C4-2B (cell line): ENCODE results near the gene PAK6.

Source experiments
- H3K27ac ChIP-seq: fragments of 450-650 bp; 2 replicates; pipeline ENCODE4 v1.5.1; 2017
- CTCF ChIP-seq: fragments of 450-650 bp; conservative IDR thresholded peaks from 2 replicates; pipeline ENCODE4 v1.5.1; 2017; ENCODE audit warnings: mild to moderate bottlenecking
- ZFX ChIP-seq: fragments of 450-650 bp; IDR thresholded peaks from 2 replicates; pipeline ENCODE4 v1.6.1; 2017

Gene PAK6

DNA sequence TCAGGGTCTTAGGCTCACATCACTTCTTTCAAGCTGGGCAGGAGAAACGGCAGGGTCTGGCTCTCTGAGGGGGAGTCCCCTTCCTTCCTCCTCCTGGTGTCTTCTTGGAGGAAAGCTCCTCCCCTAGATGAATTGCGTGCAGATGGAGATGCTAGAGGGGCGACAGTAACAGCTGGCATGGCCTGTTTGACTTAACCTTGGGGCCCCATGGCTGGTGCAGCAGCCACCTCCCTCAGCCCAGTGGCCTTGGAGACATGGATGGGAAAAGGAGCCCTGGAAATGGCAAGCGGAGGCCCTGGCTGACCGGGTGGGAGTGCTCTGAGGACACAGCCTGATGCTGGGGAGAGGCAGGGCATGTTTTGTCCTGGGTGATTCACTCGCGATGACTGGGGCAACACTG lies 20.2 kb downstream of the PAK6 start:
- no peak for TF ChIP-seq CTCF
- no peak for TF ChIP-seq ZFX

DNA sequence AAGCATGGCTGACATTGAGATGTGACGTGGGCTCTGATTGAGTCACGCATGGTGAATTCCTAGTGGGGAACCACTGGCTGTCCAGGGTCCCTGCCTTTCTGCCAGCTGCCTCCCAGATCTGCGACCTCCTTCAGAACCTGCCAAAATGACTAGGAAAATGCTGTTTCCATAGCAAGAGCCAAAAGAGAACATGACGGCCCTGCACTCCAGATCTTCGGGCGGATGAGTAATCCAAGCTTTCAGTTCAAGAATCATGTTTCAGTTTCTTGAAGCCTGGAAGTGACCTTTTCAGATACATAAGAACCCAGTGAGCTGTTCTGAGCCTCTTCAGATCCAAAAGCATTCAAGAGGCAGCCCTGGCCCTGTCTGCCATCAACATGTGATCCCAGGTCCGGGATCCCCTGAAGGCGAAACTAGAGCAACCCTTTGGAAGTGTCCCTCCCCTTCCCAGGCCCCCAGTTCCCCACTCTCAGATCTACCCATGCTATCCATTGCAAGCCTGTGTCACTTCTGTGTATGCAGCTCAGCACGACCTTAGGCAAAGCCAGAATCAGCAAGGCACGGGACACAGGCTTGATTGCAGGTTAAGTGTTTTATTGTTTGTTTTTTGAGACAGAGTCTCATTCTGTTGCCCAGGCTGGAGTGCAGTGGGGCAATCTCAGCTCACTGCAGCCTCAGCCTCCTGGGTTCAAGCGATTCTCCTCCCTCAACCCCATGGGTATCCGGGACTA lies 24.3 kb downstream of the PAK6 start:
- no peak overlapping the region for H3K27ac ChIP-seq
- no peak for TF ChIP-seq CTCF
- no peak for TF ChIP-seq ZFX

More for the DNA sequence above, 20.2 kb downstream of the PAK6 start:
- no peak overlapping the region for H3K27ac ChIP-seq

- TF ChIP-seq CTCF (no peak), ZFX (no peak)
- H3K27ac ChIP-seq: no peak overlapping the region
These were observed 25.7 kb downstream of the PAK6 start for GRCh38 chr15:40264321-40265153.

GRCh38 chr15:40265355-40265754 lies 26.5 kb downstream of the PAK6 start:
- TF ChIP-seq CTCF (no peak), ZFX (no peak)
- H3K27ac ChIP-seq: no peak overlapping the region

- H3K27ac ChIP-seq: no peak overlapping the region
- TF ChIP-seq ZFX (no peak), CTCF (no peak)
These were observed 27.0 kb downstream of the PAK6 start for GRCh38 chr15:40265875-40266274.

DNA sequence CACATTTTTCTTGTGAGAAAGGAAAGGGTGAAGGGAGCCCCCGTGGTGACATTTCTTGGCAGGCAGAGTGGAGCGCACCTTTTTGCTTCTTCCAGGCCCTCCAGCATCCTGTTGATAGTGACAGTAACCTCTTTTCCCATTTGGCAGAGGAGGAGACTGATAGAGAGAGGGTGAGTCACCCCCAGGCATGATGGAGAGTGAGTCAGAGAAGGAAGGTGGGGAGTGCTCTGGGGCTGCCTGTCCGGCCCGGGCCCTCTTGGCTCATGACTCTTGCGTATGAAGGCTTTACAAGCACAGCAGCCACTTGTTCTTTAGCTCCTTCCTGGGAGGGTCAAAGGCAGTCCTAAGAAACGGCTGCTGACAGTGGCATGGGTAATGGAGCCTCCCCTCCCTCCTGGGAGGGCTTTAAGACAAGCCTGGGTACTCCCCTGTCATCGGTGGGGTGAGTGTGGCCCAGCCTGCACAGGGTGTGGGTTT lies 28.0 kb downstream of the PAK6 start:
- H3K27ac ChIP-seq: no peak overlapping the region
- no peak for TF ChIP-seq ZFX
- no peak for TF ChIP-seq CTCF

- H3K27ac ChIP-seq: no peak overlapping the region
- TF ChIP-seq CTCF (no peak), ZFX (no peak)
These were observed 28.8 kb downstream of the PAK6 start for GRCh38 chr15:40267670-40268069.
